GM12872 (cell line): ENCODE results near the gene ALCAM.

Source experiments
- CTCF ChIP-seq: IDR thresholded peaks from 3 replicates; pipeline ENCODE4 v1.5.1; 2011; ENCODE audit warnings: low read depth, mild to moderate bottlenecking, low read length, moderate library complexity; ENCODE audit not compliant: insufficient read depth

The ALCAM gene

GRCh38 chr3:105497386-105497785 lies 130.7 kb downstream of the ALCAM start:
- TF ChIP-seq CTCF, result no peak

- no peak for TF ChIP-seq CTCF
Measured at GRCh38 chr3:105499961-105500360, 133.3 kb downstream of the ALCAM start.

GRCh38 chr3:105502333-105502732 lies 135.6 kb downstream of the ALCAM start:
- no peak for TF ChIP-seq CTCF

- no peak for TF ChIP-seq CTCF
Measured at GRCh38 chr3:105503191-105503593, 136.5 kb downstream of the ALCAM start.

- no peak for TF ChIP-seq CTCF
Measured at GRCh38 chr3:105504440-105504951, 137.8 kb downstream of the ALCAM start.

GRCh38 chr3:105505170-105505569 lies 138.5 kb downstream of the ALCAM start:
- no peak for TF ChIP-seq CTCF

GRCh38 chr3:105511031-105511430 lies 144.3 kb downstream of the ALCAM start:
- TF ChIP-seq CTCF, result no peak
